Peyer's patch (tissue), 4 donors: ENCODE results near the gene CDC20. TPM values are rescaled to one million over a fixed set of nuclear protein-coding genes. Genes with fewer than 3 reads are reported as not detected.

Source experiments
- DNase-seq, 3 donors: peaks; one replicate each; pipeline ENCODE4 v3.0.0-alpha.2; 2017 to 2019
- H3K27ac ChIP-seq, 4 donors: fragments of 200-600 bp; sonication (generic); one replicate each; pipeline ENCODE4 v1.5.1; 2016 to 2019
- H3K27me3 ChIP-seq, 2 donors: fragments of 200-600 bp; sonication (generic); one replicate each; pipeline ENCODE4 v1.5.1; 2019
- H3K36me3 ChIP-seq, 3 donors: fragments of 200-600 bp; sonication (generic); one replicate each; pipeline ENCODE4 v1.5.1; 2016 to 2019
- H3K4me1 ChIP-seq, 4 donors: fragments of 200-600 bp; sonication (generic); one replicate each; pipeline ENCODE4 v1.5.1; 2016 to 2019
- H3K4me3 ChIP-seq, 4 donors: fragments of 200-600 bp; sonication (generic); 1 replicate in 3 of 4; 2 replicates in 1 of 4; pipeline ENCODE4 v1.5.1; 2016 to 2019; ENCODE audit warnings: mild to moderate bottlenecking in 1 of 4
- H3K9me3 ChIP-seq, 4 donors: fragments of 200-600 bp; sonication (generic); one replicate each; pipeline ENCODE4 v1.5.1; 2016 to 2019; ENCODE audit warnings: mild to moderate bottlenecking in 1 of 4
- POLR2A ChIP-seq, 2 donors: fragments of 450-650 bp; IDR thresholded peaks; one replicate each; pipeline ENCODE4 v1.5.1; 2017; ENCODE audit warnings: antibody characterized with exemption in 2 of 2, mild to moderate bottlenecking in 2 of 2, moderate library complexity in 2 of 2
- total RNA-seq, 4 donors: library from RNA; depleted of rRNA; stranded (reverse); fragments of >200 nt; gene quantifications; one replicate each; pipeline ENCODE4 v1.1.0, GENCODE V29; 2016
- TF ChIP-seq, protein P1 (sequence below), 6 experiments: fragments of 450-650 bp in 4 of 6; fragments of 200-600 bp in 2 of 6; sonication (generic) in 1 of 6; IDR thresholded peaks; one replicate each; pipeline ENCODE4 v1.5.1; 2017 to 2019; ENCODE audit warnings: antibody characterized with exemption in 6 of 6, mild to moderate bottlenecking in 3 of 6, moderate library complexity in 1 of 6

Gene CDC20
- total RNA-seq, 4 donors from 2014 or later = 3.4 to 14.9 (median 6.3) TPM

- TF ChIP-seq POLR2A (IDR thresholded peaks at IDR 0.05) = no peak
- TF ChIP-seq, protein P1, sequence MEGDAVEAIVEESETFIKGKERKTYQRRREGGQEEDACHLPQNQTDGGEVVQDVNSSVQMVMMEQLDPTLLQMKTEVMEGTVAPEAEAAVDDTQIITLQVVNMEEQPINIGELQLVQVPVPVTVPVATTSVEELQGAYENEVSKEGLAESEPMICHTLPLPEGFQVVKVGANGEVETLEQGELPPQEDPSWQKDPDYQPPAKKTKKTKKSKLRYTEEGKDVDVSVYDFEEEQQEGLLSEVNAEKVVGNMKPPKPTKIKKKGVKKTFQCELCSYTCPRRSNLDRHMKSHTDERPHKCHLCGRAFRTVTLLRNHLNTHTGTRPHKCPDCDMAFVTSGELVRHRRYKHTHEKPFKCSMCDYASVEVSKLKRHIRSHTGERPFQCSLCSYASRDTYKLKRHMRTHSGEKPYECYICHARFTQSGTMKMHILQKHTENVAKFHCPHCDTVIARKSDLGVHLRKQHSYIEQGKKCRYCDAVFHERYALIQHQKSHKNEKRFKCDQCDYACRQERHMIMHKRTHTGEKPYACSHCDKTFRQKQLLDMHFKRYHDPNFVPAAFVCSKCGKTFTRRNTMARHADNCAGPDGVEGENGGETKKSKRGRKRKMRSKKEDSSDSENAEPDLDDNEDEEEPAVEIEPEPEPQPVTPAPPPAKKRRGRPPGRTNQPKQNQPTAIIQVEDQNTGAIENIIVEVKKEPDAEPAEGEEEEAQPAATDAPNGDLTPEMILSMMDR (IDR thresholded peaks at IDR 0.05) = no peak
- Histone ChIP-seq H3K36me3 (peaks cover 0 to 13% (median 0%) of the 10 kb centered on the region in 3 donors), H3K27ac (no peak overlapping the region), H3K4me1 (peaks cover 0 to 8% (median 0%) of the 10 kb centered on the region in 4 donors), H3K4me3 (no peak overlapping the region), H3K9me3 (no peaks in the 10 kb centered on the region), H3K27me3 (no peaks in the 10 kb centered on the region)
- no peak for DNase-seq
Measured at GRCh38 chr1:43379476-43379875, 20.7 kb downstream of the CDC20 start.

- no peak overlapping the region for H3K27ac ChIP-seq
- TF ChIP-seq, protein P1 (IDR thresholded peaks at IDR 0.05) = no peak
- no peak for TF ChIP-seq POLR2A (IDR thresholded peaks at IDR 0.05)
Measured at GRCh38 chr1:43381612-43382011, 22.8 kb downstream of the CDC20 start.

GRCh38 chr1:43382027-43382779, 23.4 kb downstream of the CDC20 start:
- H3K36me3 ChIP-seq = peaks cover 0 to 41% (median 0%) of the 10 kb centered on the region in 3 donors
- no peak for DNase-seq
- H3K27me3 ChIP-seq = no peaks in the 10 kb centered on the region
- H3K4me1 ChIP-seq = peaks cover 0 to 8% (median 0%) of the 10 kb centered on the region in 4 donors
- TF ChIP-seq, protein P1 (IDR thresholded peaks at IDR 0.05) = no peak
- no peak for TF ChIP-seq POLR2A (IDR thresholded peaks at IDR 0.05)
- H3K27ac ChIP-seq = peak overlapping the region in 1 of 4 donors; percentile 35
- no peaks in the 10 kb centered on the region for H3K9me3 ChIP-seq
- no peak overlapping the region for H3K4me3 ChIP-seq

More at GRCh38 chr1:43381612-43382011, 22.8 kb downstream of the CDC20 start:
- Histone ChIP-seq H3K9me3 (no peaks in the 10 kb centered on the region), H3K4me1 (peaks cover 0 to 8% (median 0%) of the 10 kb centered on the region in 4 donors), H3K27me3 (no peaks in the 10 kb centered on the region), H3K36me3 (peaks cover 0 to 35% (median 0%) of the 10 kb centered on the region in 3 donors), H3K4me3 (no peak overlapping the region)
- no peak for DNase-seq

DNA sequence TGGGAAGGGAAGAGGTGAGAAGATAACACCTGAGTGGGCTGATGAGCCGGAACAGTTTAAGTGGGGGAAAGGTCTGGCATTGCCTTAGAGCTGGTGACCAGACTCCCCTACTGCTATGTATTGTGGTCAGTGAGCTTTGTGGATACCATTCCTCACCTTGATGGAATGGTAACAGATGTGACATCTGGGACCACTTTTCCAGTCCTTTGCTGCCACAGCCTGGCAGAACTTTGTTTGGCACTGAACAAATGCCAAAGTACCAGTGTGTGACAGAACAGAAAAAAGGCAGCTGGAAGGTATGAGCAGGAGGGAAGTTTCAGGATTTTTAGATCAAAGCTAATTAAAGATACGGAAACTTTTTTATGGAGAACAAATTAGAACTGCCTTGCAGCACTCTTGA, 24.7 kb downstream of the CDC20 start:
- peaks cover 0 to 42% (median 0%) of the 10 kb centered on the region in 3 donors for H3K36me3 ChIP-seq
- no peak for TF ChIP-seq POLR2A (IDR thresholded peaks at IDR 0.05)
- TF ChIP-seq, protein P1 (IDR thresholded peaks at IDR 0.05) = peak in 3 of 6 experiments; percentile 49 to 57 (median 54)
- no peak for DNase-seq

GRCh38 chr1:43386676-43387075, 27.9 kb downstream of the CDC20 start:
- Histone ChIP-seq H3K4me3 (no peak overlapping the region), H3K4me1 (peaks cover 0 to 29% (median 4%) of the 10 kb centered on the region in 4 donors), H3K36me3 (peaks cover 0 to 42% (median 0%) of the 10 kb centered on the region in 3 donors), H3K9me3 (no peaks in the 10 kb centered on the region), H3K27me3 (no peaks in the 10 kb centered on the region), H3K27ac (no peak overlapping the region)
- TF ChIP-seq POLR2A (IDR thresholded peaks at IDR 0.05) = no peak
- DNase-seq = no peak

More for the DNA sequence above, 24.7 kb downstream of the CDC20 start:
- no peak overlapping the region for H3K4me3 ChIP-seq
- H3K9me3 ChIP-seq = no peaks in the 10 kb centered on the region
- no peak overlapping the region for H3K27ac ChIP-seq
- no peaks in the 10 kb centered on the region for H3K27me3 ChIP-seq
- peaks cover 0 to 12% (median 2%) of the 10 kb centered on the region in 4 donors for H3K4me1 ChIP-seq

DNA sequence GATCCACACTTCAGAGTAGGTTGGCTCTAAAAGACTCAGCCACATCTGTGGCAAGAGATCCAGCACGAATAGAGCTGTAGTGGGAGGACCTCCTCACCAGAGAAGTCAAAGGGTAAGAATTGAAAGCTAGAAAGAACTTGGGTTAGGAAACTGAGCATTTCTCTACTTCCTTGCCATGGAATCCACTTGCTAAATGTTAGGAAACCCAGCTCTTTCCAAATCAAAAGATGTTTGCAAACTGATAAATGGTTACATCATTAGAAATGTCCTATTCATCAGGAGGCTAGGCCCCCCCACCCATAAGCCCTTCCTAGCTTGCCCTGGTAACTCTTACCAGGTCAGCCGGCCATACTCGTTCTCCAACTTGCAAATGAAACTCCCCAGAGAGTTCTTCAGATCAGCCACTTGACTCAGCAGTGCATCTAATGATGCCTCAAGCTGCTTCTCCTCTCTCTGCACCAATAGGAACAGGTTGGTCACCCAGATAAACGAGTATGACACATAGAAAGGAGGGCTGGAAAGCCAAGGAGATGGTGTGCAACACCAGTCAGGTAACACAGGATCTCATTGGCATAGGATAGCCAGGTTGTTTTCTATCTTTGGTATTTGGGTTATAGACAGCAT, 29.3 kb downstream of the CDC20 start:
- H3K36me3 ChIP-seq = peaks cover 0 to 42% (median 0%) of the 10 kb centered on the region in 3 donors
- H3K4me3 ChIP-seq = peak overlapping the region in 1 of 4 donors; percentile 96
- H3K4me1 ChIP-seq = peaks cover 0 to 21% (median 4%) of the 10 kb centered on the region in 4 donors
- H3K27me3 ChIP-seq = no peaks in the 10 kb centered on the region
- TF ChIP-seq, protein P1 (IDR thresholded peaks at IDR 0.05) = no peak
- TF ChIP-seq POLR2A (IDR thresholded peaks at IDR 0.05) = no peak
- H3K27ac ChIP-seq = no peak overlapping the region
- no peaks in the 10 kb centered on the region for H3K9me3 ChIP-seq
- DNase-seq = no peak
